ENCODE results near the gene TUBGCP6.
"Not testable (repeated sequence)": the region's sequence is repeated elsewhere in the genome, so short reads cannot be mapped to it uniquely, and the experiment has no call there.

Gene TUBGCP6

DNA sequence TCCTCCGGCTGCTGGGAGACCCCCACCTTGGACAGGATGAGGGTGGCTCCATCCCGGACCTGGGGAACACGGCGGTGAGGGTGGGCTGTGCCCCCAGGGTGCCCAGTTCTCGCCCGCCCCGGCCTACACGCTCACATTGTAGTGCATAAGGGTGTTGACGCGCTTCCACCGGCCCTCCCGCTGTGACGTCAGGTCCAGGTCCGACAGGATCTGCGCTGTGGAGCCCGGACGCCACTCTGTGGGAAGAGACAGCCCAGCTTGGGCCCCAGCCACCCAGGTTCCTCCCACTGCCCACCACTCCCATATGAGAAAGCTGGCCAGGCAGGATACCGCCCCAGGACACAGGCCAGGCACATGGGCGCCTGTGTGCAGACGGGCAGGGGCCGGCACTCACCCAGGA lies 33.6 kb upstream of the TUBGCP6 start:
- no peak for DNase-seq

DNA sequence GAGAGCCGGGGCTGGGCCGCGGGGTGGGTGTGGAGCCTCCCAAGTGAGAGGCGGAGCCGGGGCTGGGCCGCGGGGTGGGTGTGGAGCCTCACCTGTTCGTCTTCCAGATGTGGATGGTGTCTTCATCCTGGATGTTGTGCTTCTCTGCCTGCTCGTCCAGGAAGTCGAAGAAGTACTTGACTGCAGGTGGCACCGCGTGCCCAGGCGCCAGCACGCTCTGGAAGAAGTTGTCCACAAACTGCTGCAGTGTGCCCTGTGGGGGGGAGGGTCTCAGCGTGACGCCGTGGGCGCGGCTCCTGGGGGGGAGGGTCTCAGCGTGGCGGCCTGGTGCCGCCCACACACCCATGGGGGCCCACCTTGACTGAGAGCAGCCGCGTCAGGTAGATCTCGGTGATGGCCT lies 32.9 kb upstream of the TUBGCP6 start:
- DNase-seq, result no peak

DNA sequence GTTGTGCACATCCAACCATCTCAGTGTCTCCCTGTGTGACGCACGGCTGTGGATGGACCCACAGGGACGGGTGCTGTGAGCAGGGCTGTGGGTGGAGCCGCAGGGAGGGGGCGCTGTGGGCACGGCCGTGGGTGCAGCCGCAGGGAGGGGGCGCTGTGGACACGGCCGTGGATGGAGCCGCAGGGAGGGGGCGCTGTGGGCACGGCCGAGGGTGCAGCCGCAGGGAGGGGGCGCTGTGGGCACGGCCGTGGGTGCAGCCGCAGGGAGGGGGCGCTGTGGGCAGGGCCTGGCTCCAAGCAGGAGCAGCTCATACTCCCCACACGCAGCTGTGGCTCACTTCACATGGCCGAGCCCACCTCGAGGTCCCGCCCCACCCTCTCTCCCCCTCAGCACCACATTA lies 31.3 kb upstream of the TUBGCP6 start:
- peak in 5 of 6 experiments; percentile 23 to 40 (median 32) for DNase-seq

DNA sequence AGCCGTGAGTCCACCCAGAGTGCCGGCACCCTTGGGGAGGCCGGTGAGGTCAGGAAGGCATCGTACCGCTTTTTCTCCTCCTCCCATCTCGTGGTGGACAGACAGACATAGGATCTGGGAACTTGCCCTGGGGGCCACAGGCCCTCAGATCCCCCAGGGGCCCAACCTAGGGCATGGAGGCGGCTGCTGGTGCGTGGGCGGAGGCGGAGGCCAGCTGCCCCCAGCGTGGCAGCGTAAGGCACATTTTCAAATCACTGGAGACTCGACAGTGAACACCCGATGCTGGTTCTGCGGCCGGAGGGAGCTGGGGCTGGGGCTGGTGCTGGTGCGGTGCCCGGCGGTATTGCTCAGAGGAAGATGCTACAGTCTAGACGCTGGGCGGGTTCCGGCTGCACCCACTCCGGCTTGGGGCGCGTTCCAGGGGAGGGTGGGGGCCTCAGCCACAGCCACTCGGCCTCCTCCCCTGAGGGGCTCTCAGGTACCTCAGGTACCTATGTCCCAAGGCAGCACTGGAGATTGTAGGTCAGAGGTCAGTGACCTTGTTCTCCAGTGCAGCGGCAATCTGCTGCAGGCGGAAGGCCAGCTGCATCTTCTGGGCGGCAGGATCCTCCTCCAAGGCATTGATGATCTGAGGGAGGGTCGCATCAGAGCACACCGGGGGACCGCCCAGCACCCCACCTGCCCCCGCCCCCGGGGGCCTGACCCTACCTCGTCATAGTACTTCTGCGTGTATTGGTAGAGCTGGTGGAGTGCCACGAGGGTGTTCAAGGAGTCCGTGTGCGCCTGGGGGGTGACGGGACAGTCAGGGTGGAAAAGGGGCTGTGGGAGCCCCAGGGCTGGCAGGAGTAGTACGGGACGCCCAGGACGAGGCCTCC lies 30.6 kb upstream of the TUBGCP6 start:
- no peak for DNase-seq

DNA sequence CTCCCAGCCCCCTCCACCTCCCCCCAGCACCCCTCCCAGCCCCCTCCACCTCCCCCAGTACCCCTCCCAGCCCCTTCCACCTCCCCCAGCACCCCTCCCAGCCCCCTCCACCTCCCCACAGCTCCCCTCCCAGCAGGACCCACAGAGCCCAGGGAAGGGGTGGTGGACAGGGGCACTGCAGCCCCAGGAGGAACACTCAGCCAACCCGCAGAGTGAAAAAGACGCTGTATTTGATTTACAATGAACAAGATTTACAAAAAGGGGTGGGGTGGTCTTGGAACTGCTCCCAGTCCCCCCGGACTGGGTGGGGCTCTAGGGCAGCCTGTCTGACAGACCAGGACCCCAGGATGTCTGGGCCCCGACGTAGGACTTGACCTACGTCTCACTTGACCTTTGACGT lies 29.9 kb upstream of the TUBGCP6 start:
- no peak for DNase-seq

DNA sequence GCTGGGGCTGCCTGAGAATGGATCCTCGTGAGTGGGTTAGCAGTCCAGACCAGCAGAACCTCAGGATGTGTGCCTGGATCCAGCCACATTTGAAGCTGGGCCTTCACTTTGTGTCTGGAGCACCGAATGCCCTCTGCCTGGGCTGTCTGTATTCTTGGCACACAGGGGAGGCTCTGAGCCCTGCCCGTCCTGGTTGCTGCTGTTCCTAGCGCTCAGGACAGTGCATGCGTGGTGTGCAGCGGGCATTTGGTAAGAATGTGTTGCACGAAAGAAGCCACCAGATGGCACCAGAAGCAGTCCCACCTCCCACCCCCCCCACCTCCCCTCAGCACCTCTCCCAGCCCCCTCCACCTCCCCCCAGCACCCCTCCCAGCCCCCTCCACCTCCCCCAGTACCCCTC lies 29.5 kb upstream of the TUBGCP6 start:
- peak in 4 of 6 experiments; percentile 16 to 33 (median 26) for DNase-seq

DNA sequence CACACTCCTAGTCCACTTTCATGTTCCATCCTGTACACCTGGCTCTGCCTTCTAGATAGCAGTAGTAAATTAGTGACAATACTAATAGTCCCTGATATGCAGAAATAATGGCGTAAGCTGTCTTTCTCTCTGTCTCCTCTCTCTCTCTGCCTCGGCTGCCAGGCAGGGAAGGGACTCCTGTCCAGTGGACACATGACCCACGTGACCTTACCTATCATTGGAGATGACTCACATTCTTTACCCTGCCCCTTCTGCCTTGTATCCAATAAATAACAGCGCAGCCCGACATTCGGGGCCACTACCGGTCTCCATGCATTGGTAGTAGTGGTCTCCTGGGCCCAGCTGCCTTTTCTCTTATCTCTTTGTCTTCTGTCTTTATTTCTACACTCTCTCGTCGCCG lies 29.0 kb upstream of the TUBGCP6 start:
- not testable (repeated sequence) for DNase-seq

DNA sequence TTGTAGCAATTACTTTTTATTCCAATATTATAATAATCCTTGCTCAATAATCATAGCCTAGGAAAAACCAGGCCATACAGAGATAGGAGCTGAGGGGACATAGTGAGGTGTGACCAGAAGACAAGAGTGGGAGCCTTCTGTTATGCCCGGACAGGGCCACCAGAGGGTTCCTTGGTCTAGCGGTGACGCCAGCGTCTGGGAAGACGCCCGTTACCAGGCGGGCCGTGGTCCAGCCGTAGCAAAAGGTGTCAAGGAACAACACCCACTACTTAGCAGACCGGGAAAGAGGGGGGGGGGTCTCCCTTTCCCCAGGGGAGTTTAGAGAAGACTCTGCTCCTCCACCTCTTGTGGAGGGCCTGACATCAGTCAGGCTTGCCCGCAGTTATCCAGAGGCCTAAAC lies 28.5 kb upstream of the TUBGCP6 start:
- DNase-seq, result not testable (repeated sequence)

DNA sequence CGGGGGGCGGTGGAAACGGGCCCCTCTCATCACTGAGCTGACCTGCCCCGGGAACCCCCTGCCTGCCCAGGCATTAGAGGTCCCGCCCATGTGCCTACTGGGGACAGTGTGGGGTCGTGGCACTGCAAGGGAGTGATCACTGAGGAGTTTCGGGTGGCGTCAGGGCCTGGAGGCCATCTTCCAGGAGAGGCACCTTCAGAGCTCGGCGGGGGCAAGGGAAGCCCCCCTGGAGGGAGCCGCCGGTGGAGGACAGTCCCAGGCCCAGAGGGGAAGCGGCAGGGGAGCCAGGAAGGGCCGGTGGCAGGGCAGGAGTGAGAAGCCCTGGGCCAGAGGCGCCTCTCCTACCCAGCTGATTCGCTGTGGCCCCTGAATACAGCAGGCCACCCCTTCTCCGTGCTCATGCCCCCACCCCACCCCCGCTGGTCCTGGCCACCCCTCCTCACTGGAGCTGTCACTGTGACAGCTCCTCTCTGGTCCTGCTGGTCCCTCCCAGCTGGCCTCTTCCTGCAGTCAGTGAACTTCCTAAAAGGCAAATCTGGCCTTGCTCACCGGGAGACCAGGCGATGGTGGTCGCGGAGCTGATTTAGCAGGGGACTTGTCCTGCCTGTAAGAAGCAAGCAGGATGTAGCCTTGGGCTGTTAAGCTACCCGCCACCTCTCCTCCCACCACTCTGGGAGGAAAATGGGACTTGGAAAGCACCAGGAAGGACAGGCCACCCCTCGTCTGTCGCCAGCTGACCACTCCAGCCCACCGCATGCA lies 27.4 kb upstream of the TUBGCP6 start:
- DNase-seq, result no peak

DNA sequence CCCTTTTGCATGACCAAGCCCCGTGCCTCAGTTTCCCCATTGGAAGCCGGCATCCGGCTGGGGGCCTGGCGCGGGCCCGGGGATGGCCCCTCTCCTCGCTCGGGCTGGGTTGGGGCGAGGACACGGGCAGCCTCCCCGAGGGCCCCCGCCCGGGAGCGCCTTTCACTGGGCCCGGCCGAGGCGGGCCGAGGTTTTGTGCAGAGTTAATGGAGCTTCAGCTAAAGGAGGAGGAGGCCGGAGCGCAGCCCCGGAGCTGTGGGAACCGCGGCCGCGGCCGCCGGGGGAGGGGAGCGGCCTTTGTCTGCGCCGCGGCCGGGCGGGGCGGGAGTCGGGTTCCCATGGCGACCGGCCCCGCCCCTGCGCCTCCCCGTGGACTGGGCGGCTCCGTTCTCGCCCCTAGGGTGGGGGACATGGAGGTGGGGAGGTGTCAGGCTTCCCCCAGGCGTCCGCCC lies 26.7 kb upstream of the TUBGCP6 start:
- DNase-seq, result peak in 2 of 6 experiments; percentile 10 to 27

DNA sequence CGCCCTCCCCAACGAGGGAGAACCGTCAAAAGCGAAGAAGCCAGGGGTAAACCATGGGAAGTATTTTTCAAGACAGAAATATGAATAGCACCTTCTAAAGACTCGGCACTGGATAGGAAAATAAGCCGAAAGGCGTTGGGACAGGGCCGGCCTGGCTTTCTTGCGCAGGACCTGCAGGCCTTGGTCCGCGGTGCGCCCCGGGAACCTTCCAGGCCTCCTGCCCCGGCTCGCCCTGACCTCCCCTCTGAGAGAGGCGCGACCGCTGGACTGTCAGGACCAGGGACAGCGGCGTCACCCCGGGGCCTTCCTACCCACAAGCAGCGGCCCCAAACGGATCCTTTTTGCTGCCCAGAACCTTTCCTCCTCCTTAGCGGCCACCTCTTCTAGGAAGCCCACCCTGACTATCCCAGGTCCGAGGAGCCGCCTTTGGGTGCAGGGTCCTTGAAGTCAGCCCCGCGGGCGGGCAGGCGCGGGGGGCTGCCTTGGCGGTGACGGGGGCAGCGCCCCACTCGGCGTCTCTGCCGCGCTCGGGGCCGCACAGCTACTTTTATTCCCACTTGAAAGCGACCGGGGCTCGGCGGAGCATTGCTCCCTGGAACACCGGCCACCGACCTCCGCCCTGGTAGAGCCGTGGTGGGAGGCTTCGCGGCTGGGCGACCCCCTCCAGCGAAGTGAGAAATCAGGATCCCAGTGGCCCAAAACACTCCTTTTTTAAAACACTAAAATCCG lies 26.0 kb upstream of the TUBGCP6 start:
- peak; percentile 27 to 78 (median 60) for DNase-seq

DNA sequence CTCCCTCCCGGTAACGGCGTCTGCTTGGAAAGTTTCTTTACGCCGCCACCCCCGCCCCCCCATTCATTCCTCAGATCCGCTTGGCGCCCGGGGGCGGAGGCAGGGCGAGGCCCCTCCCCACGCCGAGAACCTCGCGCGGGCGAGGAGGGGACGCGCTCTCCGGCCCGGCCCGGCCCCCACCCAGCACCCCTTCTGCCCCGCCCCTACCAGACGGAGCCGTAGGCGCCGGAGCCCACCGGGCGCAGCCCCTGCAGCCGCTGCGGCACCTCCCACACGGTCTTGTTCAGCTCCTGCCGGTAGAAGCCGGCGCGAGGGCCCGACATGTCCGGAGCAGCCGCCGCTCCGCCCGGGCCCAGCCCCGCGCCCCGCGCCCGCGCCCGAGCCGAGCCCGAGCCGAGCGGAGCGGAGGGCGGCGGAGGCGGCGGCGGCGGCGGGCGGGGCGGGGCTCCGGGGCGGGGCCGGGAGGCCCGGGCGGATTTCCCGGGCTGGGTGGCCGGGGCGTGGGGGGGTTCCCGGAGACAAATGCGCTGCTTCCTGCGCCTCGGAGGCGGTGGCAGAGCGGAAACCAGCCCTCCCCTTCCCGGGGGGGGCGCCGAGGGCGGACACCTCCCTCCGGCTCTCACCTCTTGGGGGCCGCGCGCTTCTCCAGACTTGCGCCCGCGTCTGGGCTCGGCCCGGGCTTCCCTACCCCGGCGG lies 25.3 kb upstream of the TUBGCP6 start, which contains the start of gene MAPK11:
TSS of gene MAPK11 (minus strand) at position 411 of the 696 bp plus-strand sequence. CDS start at position 323, 88 bp downstream.
- peak; percentile 42 to 78 (median 62) for DNase-seq

DNA sequence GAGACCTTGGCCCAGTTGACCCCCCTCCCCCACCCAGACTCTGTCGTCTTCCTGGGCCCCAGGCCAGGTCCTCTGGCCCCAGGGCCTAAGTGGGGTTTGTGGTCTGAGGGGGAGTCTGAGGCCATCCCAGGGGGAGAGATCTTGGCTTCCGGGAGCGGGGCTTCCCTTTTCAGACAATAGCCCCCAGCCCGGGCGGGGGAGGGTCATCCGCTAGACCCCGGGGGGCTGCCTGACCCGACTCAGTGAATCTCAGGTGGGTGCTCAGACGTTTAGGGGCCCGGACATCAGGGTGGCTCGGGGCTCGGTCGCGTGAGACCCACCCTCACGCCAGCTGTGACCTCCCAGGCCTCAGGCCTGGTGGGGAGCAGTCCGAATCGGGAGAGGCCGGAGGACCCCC lies 24.7 kb upstream of the TUBGCP6 start:
- no peak for DNase-seq

DNA sequence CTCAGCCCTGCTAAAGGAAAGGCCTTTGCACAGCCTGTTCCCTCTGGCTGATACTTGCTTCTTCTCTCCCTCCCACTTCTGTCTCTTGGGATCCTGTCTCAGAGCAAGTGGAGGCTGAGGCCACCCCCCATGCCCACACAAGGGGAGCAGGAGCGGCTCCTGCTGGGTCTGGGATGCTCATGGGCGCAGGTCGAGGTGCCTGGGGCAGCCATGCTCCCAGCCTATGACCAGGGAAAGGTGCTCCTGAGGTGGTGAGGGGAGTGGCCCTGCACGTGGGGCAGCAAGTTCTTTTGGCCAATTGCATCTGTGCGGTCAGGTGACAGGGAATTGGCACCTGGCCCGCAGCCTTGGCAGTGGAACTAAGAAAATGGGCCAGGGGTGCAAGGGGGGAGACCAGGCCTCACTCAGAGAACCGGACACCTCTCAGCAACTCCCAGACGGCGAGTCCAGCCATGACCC lies 23.9 kb upstream of the TUBGCP6 start:
- DNase-seq, result no peak

DNA sequence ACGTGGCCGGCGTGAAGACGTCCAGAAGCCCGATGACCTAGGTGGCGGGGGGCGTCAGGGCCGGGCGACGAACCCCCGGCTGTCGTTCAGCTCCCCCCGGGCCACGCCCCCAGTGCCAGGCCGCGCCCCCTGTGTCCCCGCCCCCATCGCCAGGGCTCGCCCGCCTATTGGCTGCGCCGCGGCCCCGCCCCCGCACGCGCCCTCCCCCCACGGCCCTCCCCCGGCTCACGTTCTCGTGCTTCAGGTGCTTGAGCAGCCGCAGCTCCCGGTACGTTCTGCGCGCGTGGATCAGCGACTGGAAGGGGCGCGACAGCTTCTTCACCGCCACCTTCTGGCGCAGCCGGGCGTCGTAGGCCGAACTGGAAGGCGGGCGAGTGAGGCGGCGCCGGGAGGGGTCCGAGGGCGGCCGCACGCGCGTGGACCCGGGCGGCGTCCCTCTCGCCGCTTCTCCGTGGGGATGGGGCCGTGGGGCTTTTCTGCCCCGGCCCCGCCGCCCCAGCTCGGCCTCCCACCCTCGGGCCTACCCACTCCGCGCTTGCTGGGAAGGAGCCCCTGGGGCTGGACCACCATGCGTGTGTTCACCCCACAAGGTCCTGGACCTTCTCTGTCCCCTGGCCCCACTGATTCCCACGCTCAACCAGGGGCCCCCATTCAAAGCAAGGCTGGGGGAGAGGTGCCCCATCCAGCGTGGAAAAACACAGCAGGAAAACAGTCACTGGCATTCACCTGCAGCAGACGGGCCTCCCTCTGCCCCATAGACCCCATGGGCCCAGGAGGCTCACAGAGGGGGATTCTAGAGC lies 23.0 kb upstream of the TUBGCP6 start:
- peak in 5 of 6 experiments; percentile 27 to 56 (median 49) for DNase-seq

DNA sequence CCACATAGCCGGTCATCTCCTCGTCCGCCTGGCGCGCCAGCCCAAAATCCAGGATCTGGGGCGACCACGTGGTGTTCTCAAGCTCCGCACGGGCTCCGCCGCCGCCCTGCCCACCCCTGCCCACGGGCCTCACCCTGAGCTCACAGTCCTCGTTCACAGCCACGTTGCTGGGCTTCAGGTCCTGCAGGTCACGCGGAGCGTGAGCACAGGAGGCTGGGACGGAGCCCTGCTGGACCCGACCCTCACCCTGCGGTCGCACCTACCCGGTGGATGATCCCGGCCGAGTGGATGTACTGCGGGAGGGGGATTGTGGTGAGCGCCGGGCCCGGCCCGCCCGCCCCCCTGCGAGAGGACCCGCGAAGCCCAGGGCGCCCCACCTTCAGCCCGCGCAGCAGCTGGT lies 22.2 kb upstream of the TUBGCP6 start:
- DNase-seq, result no peak

DNA sequence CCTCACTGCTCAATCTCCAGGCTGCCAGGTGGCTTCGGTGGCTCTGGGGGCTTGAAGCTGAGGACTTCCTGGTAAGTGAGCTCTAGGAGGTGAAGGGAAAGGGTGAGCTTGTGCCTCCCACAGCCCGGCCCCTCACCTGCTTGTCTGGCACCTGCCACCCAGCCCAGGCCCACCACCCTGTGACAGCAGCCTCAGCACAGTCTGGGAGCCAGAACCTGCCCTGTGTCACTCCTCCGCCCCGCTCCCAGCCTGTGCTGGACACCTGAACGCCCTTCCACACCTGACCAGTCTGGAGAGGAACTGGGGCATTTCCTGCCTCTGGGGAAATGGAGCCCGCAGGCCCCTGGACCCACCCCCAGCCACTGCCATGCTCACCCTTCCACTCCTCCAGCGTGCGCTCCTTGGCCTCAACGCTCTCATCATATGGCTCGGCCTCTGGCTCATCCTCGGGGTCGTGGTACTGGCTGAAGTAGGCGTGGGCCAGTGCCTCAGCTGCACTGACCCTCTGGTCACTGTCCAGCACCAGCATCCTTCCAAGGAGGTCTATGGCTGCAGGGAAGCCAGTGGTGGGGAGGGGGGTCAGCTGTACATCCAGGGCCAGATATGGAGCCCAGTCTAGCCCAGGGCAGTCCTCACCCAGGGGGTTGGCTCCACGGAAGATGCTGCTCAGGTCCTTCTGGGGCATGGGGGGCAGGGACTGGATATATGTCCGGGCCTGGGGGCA lies 20.3 kb upstream of the TUBGCP6 start:
- DNase-seq, result no peak

DNA sequence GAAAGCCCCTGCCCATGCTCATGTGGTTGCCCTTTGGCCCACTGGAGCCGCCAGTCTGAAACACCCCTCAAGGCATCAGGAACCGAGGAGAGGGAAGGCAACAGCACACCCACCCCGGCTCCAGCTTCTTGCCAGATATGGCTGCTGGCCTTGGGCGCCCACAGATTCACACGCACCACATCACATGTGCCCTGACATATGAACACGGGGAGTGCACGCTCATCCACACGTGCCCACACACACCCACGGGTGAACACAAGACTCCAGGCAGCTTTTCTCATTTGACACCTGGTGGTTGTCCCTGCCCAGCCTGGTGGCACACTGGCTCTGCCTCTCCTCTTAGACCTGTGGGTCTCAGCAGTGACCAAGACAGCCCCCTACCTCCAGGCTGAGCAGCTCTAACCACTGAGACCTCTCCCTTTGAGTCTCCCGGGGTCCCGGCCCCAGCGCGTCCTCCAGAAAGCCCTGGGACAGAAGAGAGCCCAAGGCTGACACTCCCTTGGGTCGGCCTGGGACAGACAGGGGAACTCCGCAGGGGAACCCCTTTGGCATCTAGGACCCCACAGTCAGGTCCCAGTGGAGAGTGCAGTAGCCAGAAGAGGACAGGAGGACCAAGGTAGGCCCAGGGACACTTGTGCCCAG lies 19.4 kb upstream of the TUBGCP6 start:
- DNase-seq, result no peak

DNA sequence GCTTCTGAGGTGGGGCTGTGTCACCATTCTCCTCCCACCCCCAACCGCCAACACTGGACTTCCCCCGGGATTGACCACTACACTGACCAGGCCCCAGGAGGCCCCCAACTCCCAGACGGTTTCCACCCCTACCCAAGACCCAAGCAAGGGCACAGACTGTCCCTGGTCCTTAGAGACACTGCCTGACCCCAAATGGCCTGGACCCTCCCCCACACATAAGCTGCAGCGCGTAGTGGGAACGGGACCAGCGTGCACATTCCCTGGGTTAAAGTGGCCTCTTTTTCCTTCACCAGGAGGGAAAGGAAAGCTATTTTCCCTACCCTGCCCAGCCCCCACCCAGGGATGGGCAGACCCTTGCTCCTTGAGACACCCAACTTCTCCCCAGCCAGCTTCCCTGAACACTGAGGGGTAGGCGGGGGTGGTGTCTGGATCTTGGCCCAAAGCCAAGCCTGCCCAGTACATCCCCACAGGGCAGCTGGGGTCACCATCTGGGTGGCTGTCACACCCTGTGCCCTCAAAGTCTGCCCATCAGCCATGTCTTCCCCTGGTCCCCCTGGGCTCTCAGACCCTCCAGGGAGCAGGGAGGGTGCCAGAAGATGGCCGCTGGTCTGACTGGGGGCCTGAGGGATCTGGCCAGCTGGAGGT lies 18.3 kb upstream of the TUBGCP6 start:
- DNase-seq, result no peak

DNA sequence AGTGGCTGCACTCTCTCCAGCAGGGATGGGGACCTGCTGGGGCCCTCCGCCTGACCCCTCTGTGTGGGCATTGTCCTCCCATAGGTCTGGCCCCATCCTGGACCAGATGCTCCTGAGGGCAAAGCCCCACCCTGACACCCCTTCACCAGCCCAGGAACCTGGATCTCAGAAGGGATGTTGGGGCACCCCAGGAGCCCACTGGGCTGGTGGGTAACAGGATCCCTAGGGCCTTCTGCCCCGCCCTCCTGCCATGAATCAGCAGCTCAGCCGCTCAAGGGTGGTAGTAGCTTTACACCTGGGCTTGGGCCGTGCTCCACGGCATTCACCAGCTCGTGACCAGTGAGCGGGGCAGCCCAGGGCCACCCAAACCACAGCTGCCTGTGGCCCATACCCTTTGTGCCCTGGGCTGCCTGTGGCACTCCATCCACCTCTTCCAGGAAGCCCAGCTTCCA lies 17.7 kb upstream of the TUBGCP6 start:
- no peak for DNase-seq

All from stimulated activated naive CD4-positive, alpha-beta T cell (primary cell).